ENCODE measurements around the gene SPAG4.

DNA sequence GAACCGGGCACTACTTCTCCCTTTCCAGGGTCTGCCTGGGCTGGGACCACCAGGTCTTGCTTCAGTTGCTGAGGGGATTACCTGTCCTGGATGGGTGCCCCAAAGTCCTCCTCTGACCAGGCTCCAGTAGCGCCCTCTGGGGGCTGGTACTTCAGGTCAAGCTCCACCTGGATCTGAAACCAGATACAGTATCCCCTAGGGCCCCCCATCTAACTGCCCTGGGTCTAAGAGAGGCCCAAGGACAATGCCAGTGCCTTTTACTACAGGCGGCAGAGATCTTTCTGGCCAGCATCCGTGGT, 11.2 kb upstream of the SPAG4 start:
- TF ChIP-seq POLR2A (IDR thresholded peaks at IDR 0.05; ENCODE audit: low read depth, low read length) (no peak), POLR2AphosphoS5 (IDR thresholded peaks at IDR 0.05; ENCODE audit: low read depth, low read length) (no peak), TAF1 (IDR thresholded peaks at IDR 0.05; ENCODE audit: low read depth, low read length) (no peak), POU2F2 (IDR thresholded peaks at IDR 0.05; ENCODE audit: low read depth, low read length) (no peak), PAX5 (IDR thresholded peaks at IDR 0.05; ENCODE audit: insufficient read depth, low read length, severe bottlenecking) (no peak), SPI1 (IDR thresholded peaks at IDR 0.05; ENCODE audit: low read depth, low read length) (no peak)

All from GM12891 (cell line).